ENCODE data around the gene PAX8. TPM values are rescaled to one million over a fixed set of nuclear protein-coding genes. Genes with fewer than 3 reads are reported as not detected.

Gene PAX8
- total RNA-seq, 1 donor, result 0.09 TPM

- no peak for TF ChIP-seq CTCF (IDR thresholded peaks at IDR 0.05; ENCODE audit: insufficient read depth, low read length)
- H3K4me3 ChIP-seq (ENCODE audit: low read depth, low read length), result no peak overlapping the region
- no peak for DNase-seq (ENCODE audit: low read depth)
These were observed 86.1 kb downstream of the PAX8 start for GRCh38 chr2:113192459-113193100.

GRCh38 chr2:113190871-113191270 is 87.8 kb downstream of the PAX8 start:
- H3K4me3 ChIP-seq (ENCODE audit: low read depth, low read length), result no peak overlapping the region
- no peak for TF ChIP-seq CTCF (IDR thresholded peaks at IDR 0.05; ENCODE audit: insufficient read depth, low read length)
- no peak for DNase-seq (ENCODE audit: low read depth)

GRCh38 chr2:113187771-113188170 is 91.0 kb downstream of the PAX8 start:
- DNase-seq (ENCODE audit: low read depth), result no peak

GRCh38 chr2:113186433-113186796 is 92.3 kb downstream of the PAX8 start:
- DNase-seq (ENCODE audit: low read depth), result no peak
- H3K4me3 ChIP-seq (ENCODE audit: low read depth, low read length), result no peak overlapping the region
- no peak for TF ChIP-seq CTCF (IDR thresholded peaks at IDR 0.05; ENCODE audit: insufficient read depth, low read length)

More at GRCh38 chr2:113187771-113188170, 91.0 kb downstream of the PAX8 start:
- H3K4me3 ChIP-seq (ENCODE audit: low read depth, low read length), result no peak overlapping the region
- TF ChIP-seq CTCF (IDR thresholded peaks at IDR 0.05; ENCODE audit: insufficient read depth, low read length), result no peak

- DNase-seq (ENCODE audit: low read depth), result no peak
- no peak for TF ChIP-seq CTCF (IDR thresholded peaks at IDR 0.05; ENCODE audit: insufficient read depth, low read length)
- H3K4me3 ChIP-seq (ENCODE audit: low read depth, low read length), result no peak overlapping the region
These were observed 92.9 kb downstream of the PAX8 start for GRCh38 chr2:113185664-113186432.

GRCh38 chr2:113184531-113185230 is 94.0 kb downstream of the PAX8 start:
- H3K4me3 ChIP-seq (ENCODE audit: low read depth, low read length), result no peak overlapping the region
- TF ChIP-seq CTCF (IDR thresholded peaks at IDR 0.05; ENCODE audit: insufficient read depth, low read length), result no peak
- no peak for DNase-seq (ENCODE audit: low read depth)

All from fibroblast of the aortic adventitia (primary cell).